Kidney (tissue), 14 donors: ENCODE data around the gene GGTLC2. TPM values are rescaled to one million over a fixed set of nuclear protein-coding genes. Genes with fewer than 3 reads are reported as not detected.

Experiments
- DNase-seq, 5 donors: peaks; one replicate each; pipeline ENCODE4 v3.0.0-alpha.2; 2013 to 2020
- FAIRE-seq: peaks from 2 replicates; lab custom pipeline; 2012; peaks lifted over from hg19 to GRCh38; lab: Jason Lieb, UNC
- H3K27ac ChIP-seq, 2 donors: one replicate each; pipeline ENCODE4 v1.7.0; 2013; ENCODE audit warnings: low read depth in 2 of 2, low read length in 2 of 2, inconsistent platforms in 1 of 2
- H3K27me3 ChIP-seq: one replicate; pipeline ENCODE4 v1.7.1; 2013; ENCODE audit warnings: low read length, inconsistent platforms; ENCODE audit not compliant: control insufficient read depth, insufficient read depth
- H3K36me3 ChIP-seq, 3 donors: one replicate each; pipeline versions ENCODE4 v1.7.0 to v1.7.1; 2013; ENCODE audit warnings: low read length in 3 of 3, control low read depth in 1 of 3, inconsistent platforms in 1 of 3; ENCODE audit not compliant: insufficient read depth in 3 of 3, control insufficient read depth in 2 of 3
- H3K4me1 ChIP-seq, 3 donors: one replicate each; pipeline versions ENCODE4 v1.7.0 to v1.7.1; 2013; ENCODE audit warnings: low read length in 3 of 3, inconsistent platforms in 1 of 3, low read depth in 1 of 3; ENCODE audit not compliant: control insufficient read depth in 2 of 3, insufficient read depth in 2 of 3
- H3K4me3 ChIP-seq, 3 donors: one replicate each; pipeline versions ENCODE4 v1.7.0 to v1.8.1; 2013; ENCODE audit warnings: low read length in 3 of 3, control low read depth in 1 of 3, inconsistent platforms in 1 of 3
- H3K9ac ChIP-seq, 3 donors: one replicate each; pipeline versions ENCODE4 v1.7.0 to v1.7.1; 2013; ENCODE audit warnings: low read length in 3 of 3, control low read depth in 1 of 3, inconsistent platforms in 1 of 3
- H3K9me3 ChIP-seq, 3 donors: one replicate each; pipeline versions ENCODE4 v1.7.0 to v1.7.1; 2013; ENCODE audit warnings: low read length in 3 of 3, control low read depth in 1 of 3, inconsistent platforms in 1 of 3; ENCODE audit not compliant: control insufficient read depth in 2 of 3, insufficient read depth in 1 of 3
- CTCF ChIP-seq: IDR thresholded peaks from 3 replicates; pipeline ENCODE4 v1.5.1; 2012; ENCODE audit warnings: mild to moderate bottlenecking, moderate library complexity, borderline replicate concordance; ENCODE audit not compliant: insufficient read depth; ENCODE audit errors: extremely low read depth
- intact Hi-C: fragments of 100-400 bp; cut with DNase I; formaldehyde crosslinking; loops from one replicate; pipeline ENCODE4 v1.11.1; 2022
- polyA plus RNA-seq: library from polyadenylated mRNA; stranded (reverse); fragments of 350-450 nt; fragmentation: Illumina TruSeq; extraction: RNeasy Lipid Tissue Mini Kit (QIAGEN cat#74804); gene quantifications from one replicate; pipeline ENCODE4 v1.2.3, GENCODE V29; 2014; ENCODE audit warnings: low read depth, low replicate concordance; ENCODE audit not compliant: insufficient read depth
- total RNA-seq: library from RNA; stranded (reverse); fragmentation: NEBNext Ultra II Directional; extraction: Animal tissue kit (Norgen Biotek cat#: 25700); gene quantifications from one replicate; pipeline ENCODE4 v1.2.1, GENCODE V29; 2021
- donor health status: control.
- donor health status: control.
- donor health status: control.
- donor health status: control.
- donor health status: control.
- donor health status: DM: yes; HTN: yes; CAD: no.
- donor health status: Normal renal cell carcinoma (clear cell type).

GGTLC2 gene
- total and polyA plus RNA-seq, 2 donors from 2014 or later = 0.76 TPM; not detected in 1

GRCh38 chr22:22661275-22661674 lies 16.9 kb downstream of the GGTLC2 start:
- H3K27me3 ChIP-seq = no peaks in the 10 kb centered on the region
- H3K4me1 ChIP-seq = no peaks in the 10 kb centered on the region
- no peak for FAIRE-seq
- H3K27ac ChIP-seq = no peak overlapping the region
- no peak overlapping the region for H3K9ac ChIP-seq
- H3K4me3 ChIP-seq = no peak overlapping the region
- DNase-seq = no peak
- no peaks in the 10 kb centered on the region for H3K9me3 ChIP-seq
- intact Hi-C loops = no loop called here
- no peak for TF ChIP-seq CTCF
- no peaks in the 10 kb centered on the region for H3K36me3 ChIP-seq

- Histone ChIP-seq H3K4me1 (no peaks in the 10 kb centered on the region), H3K9ac (no peak overlapping the region), H3K27ac (no peak overlapping the region), H3K36me3 (no peaks in the 10 kb centered on the region), H3K4me3 (no peak overlapping the region), H3K9me3 (no peaks in the 10 kb centered on the region), H3K27me3 (no peaks in the 10 kb centered on the region)
- intact Hi-C loops = no loop called here
- FAIRE-seq (no peak), DNase-seq (no peak)
- TF ChIP-seq CTCF = no peak
Measured at GRCh38 chr22:22662095-22662494, 17.7 kb downstream of the GGTLC2 start.

DNA sequence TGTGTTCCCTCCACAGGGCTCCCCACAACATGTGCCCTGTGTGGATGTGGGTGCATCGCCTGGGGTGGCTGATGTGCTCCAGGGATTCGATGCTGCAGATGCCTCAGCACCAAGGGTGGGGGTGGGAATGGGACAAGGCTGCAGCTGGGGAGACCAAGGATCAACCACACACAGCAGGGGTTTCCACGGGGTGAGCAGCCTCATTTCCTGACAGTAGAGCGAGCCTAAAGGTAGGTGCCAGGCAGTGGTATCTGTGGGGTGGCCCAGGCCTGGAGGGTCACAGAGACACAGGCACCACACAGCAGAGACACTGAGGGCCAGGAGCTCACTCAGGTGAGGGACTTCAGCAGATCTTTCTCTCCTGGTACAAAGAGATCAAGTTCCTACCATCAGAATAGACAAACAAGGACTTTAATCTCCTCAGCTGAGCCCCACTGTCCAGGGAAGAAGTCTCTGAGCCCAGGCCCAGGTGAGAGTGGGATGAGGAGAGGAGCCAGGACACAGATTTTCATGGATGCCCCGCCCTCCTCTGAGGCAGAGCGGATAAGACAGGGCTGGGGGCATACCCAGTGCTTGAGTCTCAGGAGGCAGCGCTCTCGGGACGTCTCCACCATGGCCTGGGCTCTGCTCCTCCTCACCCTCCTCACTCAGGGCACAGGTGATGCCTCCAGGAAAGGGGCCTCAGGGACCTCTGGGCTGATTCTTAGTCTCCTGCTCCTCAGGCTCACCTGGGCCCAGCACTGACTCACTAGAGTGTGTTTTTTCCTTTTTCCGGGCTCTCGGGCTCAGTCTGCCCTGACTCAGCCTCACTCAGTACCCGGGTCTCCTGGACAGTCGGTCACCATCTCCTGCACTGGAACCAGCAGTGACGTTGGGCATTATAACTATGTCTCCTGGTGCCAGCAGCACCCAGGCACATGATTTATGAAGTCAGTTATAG lies 19.7 kb downstream of the GGTLC2 start:
- no peaks in the 10 kb centered on the region for H3K9me3 ChIP-seq
- TF ChIP-seq CTCF = no peak
- H3K4me1 ChIP-seq = no peaks in the 10 kb centered on the region
- no peak overlapping the region for H3K9ac ChIP-seq
- FAIRE-seq (no peak), DNase-seq (no peak)
- H3K36me3 ChIP-seq = no peaks in the 10 kb centered on the region
- no peak overlapping the region for H3K27ac ChIP-seq
- H3K27me3 ChIP-seq = no peaks in the 10 kb centered on the region
- H3K4me3 ChIP-seq = no peak overlapping the region
- intact Hi-C loops = no loop called here
